GM18907 (cell line): ENCODE results near the gene DHX29.
"Not testable (repeated sequence)": the region's sequence is repeated elsewhere in the genome, so short reads cannot be mapped to it uniquely, and the experiment has no call there.

ENCODE experiments used
- ATAC-seq: cut with Tn5 transposase; IDR thresholded peaks from one replicate; pipeline ENCODE4 v1.9.1; 2021; ENCODE audit warnings: mild to moderate bottlenecking, moderate library complexity; ENCODE audit not compliant: unreplicated experiment

DHX29 gene

GRCh38 chr5:55307383-55308253 lies at the start of gene DHX29, which contains the start of gene MTREX:
Gene DHX29, minus strand, starts transcription at chr5:55307694. Its CDS starts 121 bp downstream, at chr5:55307573.
Gene MTREX, plus strand, starts transcription at chr5:55307989. Its CDS starts 25 bp downstream, at chr5:55308014.
- ATAC-seq: peak; percentile 94

GRCh38 chr5:55356896-55357295 lies 49.4 kb upstream of the DHX29 start:
- ATAC-seq: no peak

- ATAC-seq: no peak
Measured at GRCh38 chr5:55350754-55351153, 43.3 kb upstream of the DHX29 start.

- ATAC-seq: no peak
Measured at GRCh38 chr5:55347786-55348185, 40.3 kb upstream of the DHX29 start.

GRCh38 chr5:55345327-55345726 lies 37.8 kb upstream of the DHX29 start:
- ATAC-seq: no peak

- no peak for ATAC-seq
Measured at GRCh38 chr5:55344392-55344992, 37.0 kb upstream of the DHX29 start.

GRCh38 chr5:55343609-55344008 lies 36.1 kb upstream of the DHX29 start:
- no peak for ATAC-seq

GRCh38 chr5:55343107-55343506 lies 35.6 kb upstream of the DHX29 start:
- no peak for ATAC-seq

- ATAC-seq: no peak
Measured at GRCh38 chr5:55338810-55339243, 31.3 kb upstream of the DHX29 start.

GRCh38 chr5:55338092-55338613 lies 30.7 kb upstream of the DHX29 start:
- ATAC-seq: no peak

- ATAC-seq: no peak
Measured at GRCh38 chr5:55333811-55334210, 26.3 kb upstream of the DHX29 start.

GRCh38 chr5:55333017-55333416 lies 25.5 kb upstream of the DHX29 start:
- no peak for ATAC-seq

GRCh38 chr5:55331321-55331720 lies 23.8 kb upstream of the DHX29 start:
- no peak for ATAC-seq

GRCh38 chr5:55327281-55327680 lies 19.8 kb upstream of the DHX29 start:
- no peak for ATAC-seq

GRCh38 chr5:55325621-55326020 lies 18.1 kb upstream of the DHX29 start:
- no peak for ATAC-seq

- peak; percentile 62 for ATAC-seq
Measured at GRCh38 chr5:55324815-55325418, 17.4 kb upstream of the DHX29 start.

GRCh38 chr5:55324006-55324405 lies 16.5 kb upstream of the DHX29 start:
- ATAC-seq: no peak

GRCh38 chr5:55320571-55320970 lies 13.1 kb upstream of the DHX29 start:
- ATAC-seq: no peak

GRCh38 chr5:55319491-55319890 lies 12.0 kb upstream of the DHX29 start:
- no peak for ATAC-seq

GRCh38 chr5:55318237-55318636 lies 10.7 kb upstream of the DHX29 start:
- ATAC-seq: not testable (repeated sequence)

GRCh38 chr5:55316837-55317236 lies 9.3 kb upstream of the DHX29 start:
- no peak for ATAC-seq
